Activated CD4-positive, CD25-positive, alpha-beta regulatory T cell (primary cell): ENCODE results near the gene ZCCHC18.
"Not testable (repeated sequence)": the region's sequence is repeated elsewhere in the genome, so short reads cannot be mapped to it uniquely, and the experiment has no call there.

ENCODE experiments used
- DNase-seq, 4 experiments: peaks; one replicate each; lab custom pipeline; 2025; lab: John Stamatoyannopoulos, UW

The ZCCHC18 gene

DNA sequence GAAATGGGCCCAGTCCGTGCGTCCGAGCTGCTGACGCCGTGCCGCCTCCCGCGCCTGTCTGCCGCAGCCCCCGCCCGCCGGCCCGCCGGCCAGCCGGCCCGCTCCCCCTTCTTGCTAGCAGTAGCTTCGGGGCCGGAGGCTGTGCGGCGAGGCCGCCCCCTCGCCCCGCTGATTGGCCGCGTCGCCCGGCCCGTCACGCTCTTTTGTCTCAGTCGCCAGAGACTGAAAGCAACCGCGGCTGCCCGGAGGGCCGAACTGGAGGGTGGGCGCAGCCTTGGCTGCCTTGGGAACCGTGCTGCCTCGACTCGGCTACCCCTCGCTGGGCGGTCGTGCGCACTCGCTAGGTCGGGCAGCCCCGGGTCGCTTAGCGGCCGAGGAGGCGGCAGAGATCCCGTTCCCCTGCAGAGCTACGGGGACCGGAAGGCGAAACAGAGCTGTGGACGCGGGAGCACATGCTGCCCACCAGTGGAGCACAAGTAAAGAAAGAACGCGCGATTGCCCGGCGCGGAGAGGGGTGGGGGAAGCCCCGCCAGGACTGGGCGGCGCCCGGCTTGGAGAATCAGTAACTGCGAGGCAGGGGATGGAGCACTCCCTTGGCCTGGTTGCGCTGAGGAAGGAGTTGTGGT lies at the start of gene ZCCHC18:
Gene ZCCHC18 (plus strand): TSS at position 198 of the 626 bp plus-strand sequence. CDS start 1,589 bp downstream, outside the sequence.
- peak; percentile 3 to 12 (median 5) for DNase-seq

DNA sequence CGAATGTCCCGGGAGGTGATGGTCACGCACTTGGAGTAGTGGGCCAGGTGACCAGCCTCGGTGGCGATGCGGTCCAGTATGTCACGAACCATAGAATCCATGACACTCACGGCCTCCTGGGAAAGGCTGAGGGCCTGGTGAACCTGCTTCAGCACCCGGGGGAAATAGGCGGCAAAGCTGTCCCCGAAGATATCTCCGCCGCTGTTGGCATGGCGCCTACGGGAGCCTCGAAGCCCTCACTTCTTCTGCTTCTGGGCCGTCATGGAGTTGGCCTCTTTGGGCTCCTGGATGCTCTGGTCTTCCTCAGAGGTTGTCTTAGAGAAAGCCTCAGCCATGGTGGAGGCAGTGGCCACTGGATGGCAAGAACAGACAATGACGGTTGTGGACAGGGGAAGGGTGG lies 49.7 kb upstream of the ZCCHC18 start:
- DNase-seq, result not testable (repeated sequence)

- DNase-seq, result not testable (repeated sequence)
Observed at GRCh38 chrX:104075778-104076445, 36.4 kb upstream of the ZCCHC18 start, which contains the start of gene TMSB15C. TMSB15C (minus strand) TSS chrX:104076236.

- not testable (repeated sequence) for DNase-seq
Observed at GRCh38 chrX:104077854-104078253, 34.5 kb upstream of the ZCCHC18 start.

GRCh38 chrX:104084063-104084462 lies 28.3 kb upstream of the ZCCHC18 start:
- DNase-seq, result no peak

GRCh38 chrX:104084534-104085277 lies 27.6 kb upstream of the ZCCHC18 start:
- no peak for DNase-seq

GRCh38 chrX:104085477-104085876 lies 26.8 kb upstream of the ZCCHC18 start:
- no peak for DNase-seq

DNA sequence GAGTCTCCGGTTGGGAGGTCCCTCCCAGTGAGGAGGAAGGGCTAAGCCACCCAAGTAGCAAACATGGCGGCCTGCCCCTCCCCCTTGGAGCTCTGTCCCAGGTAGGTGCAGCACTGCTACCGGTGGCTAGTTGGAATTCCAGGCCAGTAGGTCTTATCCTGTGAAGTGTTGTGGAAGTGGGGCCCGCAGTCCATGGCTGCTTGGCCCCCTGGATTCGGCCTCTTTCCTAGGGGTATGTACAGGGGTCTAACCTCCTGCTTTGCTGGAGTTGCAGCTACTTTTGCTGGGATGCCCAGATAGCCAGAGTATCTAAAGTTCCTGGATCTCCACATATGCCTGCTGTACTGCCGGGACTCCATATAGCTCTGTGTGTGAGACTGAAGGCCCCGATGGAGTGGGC lies 26.4 kb upstream of the ZCCHC18 start:
- no peak for DNase-seq

DNA sequence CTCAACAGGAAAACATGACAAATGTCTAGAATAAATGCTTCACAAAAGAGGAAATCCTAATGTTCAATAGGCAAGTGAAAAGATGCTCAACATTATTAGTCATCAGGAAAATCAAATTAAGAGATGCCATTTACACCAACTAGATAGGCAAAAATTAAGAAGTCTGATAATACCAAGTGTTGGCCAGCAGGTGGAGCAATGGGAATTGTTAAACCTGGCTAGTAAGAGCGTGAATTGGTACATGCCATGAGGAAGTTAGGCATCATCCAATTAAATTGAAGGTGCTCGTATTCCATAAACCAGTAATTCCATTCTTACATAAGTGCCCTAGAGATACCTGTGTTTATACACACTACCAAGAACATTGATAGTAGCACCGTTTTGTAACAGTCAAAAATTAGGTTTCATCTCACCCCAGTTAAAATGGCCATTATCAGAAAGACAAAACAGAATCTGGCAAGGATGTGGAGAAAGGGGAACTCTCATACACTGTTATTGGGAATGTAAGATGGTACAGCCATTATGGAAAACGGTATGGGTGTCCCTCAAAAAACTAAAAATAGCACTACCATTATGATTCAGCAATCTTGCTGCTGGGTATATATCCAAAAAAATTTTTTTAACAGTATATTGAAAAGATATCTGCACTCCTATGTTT lies 14.0 kb upstream of the ZCCHC18 start:
- DNase-seq, result peak; percentile 1 to 13 (median 6)

- no peak for DNase-seq
Observed at GRCh38 chrX:104098919-104099318, 13.4 kb upstream of the ZCCHC18 start.

DNA sequence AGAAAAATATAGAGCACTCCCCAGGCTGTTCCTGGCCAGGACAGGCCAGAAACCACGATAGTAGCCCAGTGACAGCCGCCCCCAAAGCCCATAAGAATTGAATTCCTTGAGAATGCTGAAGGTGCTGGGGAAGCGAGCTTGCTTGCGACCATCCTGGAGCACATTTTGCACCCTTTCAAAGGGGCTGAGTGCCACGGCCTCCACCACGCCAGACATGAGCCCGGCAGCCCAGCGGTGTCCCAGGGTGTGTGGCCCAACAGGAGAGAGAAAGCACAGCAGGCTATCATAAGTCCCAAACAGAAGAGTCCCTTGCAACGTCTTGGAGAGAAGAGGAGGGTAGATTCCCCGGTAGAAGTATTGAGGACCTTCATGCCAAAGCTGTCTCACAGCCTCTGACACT lies 7.6 kb upstream of the ZCCHC18 start:
- DNase-seq, result no peak

GRCh38 chrX:104105330-104106262 lies 6.7 kb upstream of the ZCCHC18 start:
- DNase-seq, result no peak

DNA sequence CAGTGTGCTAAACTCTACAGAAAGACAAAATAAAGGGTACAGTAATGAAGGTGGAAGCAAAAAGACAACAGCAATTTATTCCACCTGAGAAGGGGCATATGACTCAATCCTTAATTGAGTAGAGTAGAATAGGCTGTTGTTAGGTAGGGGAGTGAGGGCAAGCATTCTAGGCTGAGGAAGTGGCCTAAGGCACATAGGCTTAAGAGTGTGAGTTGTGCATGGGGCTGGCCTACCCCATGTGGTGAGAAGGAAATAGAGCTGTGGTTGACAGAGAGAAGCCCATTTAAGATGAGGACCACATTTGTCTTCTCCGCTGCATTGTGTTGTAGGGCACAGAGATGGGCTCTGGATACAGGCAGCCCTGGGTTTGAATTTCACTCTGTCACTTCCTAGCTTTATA lies 3.4 kb upstream of the ZCCHC18 start:
- DNase-seq, result no peak

GRCh38 chrX:104110491-104111240 lies 1.7 kb upstream of the ZCCHC18 start:
- DNase-seq, result not testable (repeated sequence)

- peak; percentile 0 to 18 (median 7) for DNase-seq
Observed at GRCh38 chrX:104113222-104113965, 1.1 kb downstream of the ZCCHC18 start.

DNA sequence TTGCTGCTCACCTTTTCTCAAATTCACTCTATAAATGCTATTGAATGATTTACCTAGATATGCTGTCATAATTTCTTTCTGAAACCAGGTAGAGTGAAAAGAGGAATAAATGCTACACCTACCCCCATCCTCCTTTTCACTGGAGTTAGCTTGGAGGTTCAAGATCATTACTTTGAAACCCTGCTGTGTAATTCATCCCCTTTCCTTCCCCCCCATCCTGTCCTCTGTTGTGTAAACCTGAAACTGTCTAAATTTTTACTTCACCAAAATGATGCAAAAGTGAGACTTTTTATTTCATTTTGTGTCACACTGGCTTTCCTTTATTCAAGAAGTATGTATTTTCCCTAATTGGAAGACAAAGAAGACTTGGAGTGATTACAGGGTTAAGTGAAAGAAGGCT lies 5.4 kb downstream of the ZCCHC18 start:
- DNase-seq, result no peak

- no peak for DNase-seq
Observed at GRCh38 chrX:104118765-104119164, 6.4 kb downstream of the ZCCHC18 start.

GRCh38 chrX:104122829-104123228 lies 10.5 kb downstream of the ZCCHC18 start:
- DNase-seq, result no peak

GRCh38 chrX:104126856-104127255 lies 14.5 kb downstream of the ZCCHC18 start:
- DNase-seq, result no peak

GRCh38 chrX:104130808-104131207 lies 18.5 kb downstream of the ZCCHC18 start:
- no peak for DNase-seq
